Bronchial epithelial cell (primary cell): Measurements from ENCODE around the gene SMIM1. TPM values are rescaled to one million over a fixed set of nuclear protein-coding genes. Genes with fewer than 3 reads are reported as not detected.
"Not testable (repeated sequence)": the region's sequence is repeated elsewhere in the genome, so short reads cannot be mapped to it uniquely, and the experiment has no call there.

Experiments
- DNase-seq: peaks from one replicate; pipeline ENCODE4 v3.0.0-alpha.2; 2010; ENCODE audit warnings: low read depth
- FAIRE-seq: peaks from 2 replicates; lab custom pipeline; 2011; peaks lifted over from hg19 to GRCh38; lab: Jason Lieb, UNC
- H3K27me3 ChIP-seq: 2 replicates; pipeline ENCODE4 v1.5.1; 2011; ENCODE audit warnings: low read length; ENCODE audit not compliant: control insufficient read depth, insufficient read depth
- H3K36me3 ChIP-seq: 2 replicates; pipeline ENCODE4 v1.5.1; 2011; ENCODE audit warnings: low read length; ENCODE audit not compliant: control insufficient read depth, insufficient read depth
- H3K4me3 ChIP-seq: 2 replicates; pipeline ENCODE4 v1.5.1; 2011; ENCODE audit warnings: mild to moderate bottlenecking, low read depth, low read length, control low read depth
- total RNA-seq: library from RNA; depleted of rRNA; stranded (reverse); fragments of >200 nt; gene quantifications from 2 replicates; pipeline ENCODE4 v1.2.1, GENCODE V29; 2014
- TF ChIP-seq, protein P1 (sequence below): IDR thresholded peaks from 2 replicates; pipeline ENCODE4 v1.5.1; 2011; ENCODE audit warnings: mild to moderate bottlenecking, moderate library complexity, low read length, control low read depth, inconsistent platforms; ENCODE audit not compliant: insufficient read depth, severe bottlenecking

The SMIM1 gene
- total RNA-seq, 1 donor from 2014 or later = not detected

GRCh38 chr1:3807769-3808168, 35.2 kb downstream of the SMIM1 start:
- no peaks in the 10 kb centered on the region for H3K36me3 ChIP-seq
- no peak overlapping the region for H3K4me3 ChIP-seq
- FAIRE-seq (no peak), DNase-seq (no peak)
- TF ChIP-seq, protein P1, sequence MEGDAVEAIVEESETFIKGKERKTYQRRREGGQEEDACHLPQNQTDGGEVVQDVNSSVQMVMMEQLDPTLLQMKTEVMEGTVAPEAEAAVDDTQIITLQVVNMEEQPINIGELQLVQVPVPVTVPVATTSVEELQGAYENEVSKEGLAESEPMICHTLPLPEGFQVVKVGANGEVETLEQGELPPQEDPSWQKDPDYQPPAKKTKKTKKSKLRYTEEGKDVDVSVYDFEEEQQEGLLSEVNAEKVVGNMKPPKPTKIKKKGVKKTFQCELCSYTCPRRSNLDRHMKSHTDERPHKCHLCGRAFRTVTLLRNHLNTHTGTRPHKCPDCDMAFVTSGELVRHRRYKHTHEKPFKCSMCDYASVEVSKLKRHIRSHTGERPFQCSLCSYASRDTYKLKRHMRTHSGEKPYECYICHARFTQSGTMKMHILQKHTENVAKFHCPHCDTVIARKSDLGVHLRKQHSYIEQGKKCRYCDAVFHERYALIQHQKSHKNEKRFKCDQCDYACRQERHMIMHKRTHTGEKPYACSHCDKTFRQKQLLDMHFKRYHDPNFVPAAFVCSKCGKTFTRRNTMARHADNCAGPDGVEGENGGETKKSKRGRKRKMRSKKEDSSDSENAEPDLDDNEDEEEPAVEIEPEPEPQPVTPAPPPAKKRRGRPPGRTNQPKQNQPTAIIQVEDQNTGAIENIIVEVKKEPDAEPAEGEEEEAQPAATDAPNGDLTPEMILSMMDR = no peak
- no peaks in the 10 kb centered on the region for H3K27me3 ChIP-seq

GRCh38 chr1:3809680-3810079, 37.1 kb downstream of the SMIM1 start:
- Histone ChIP-seq H3K36me3 (no peaks in the 10 kb centered on the region), H3K4me3 (no peak overlapping the region), H3K27me3 (no peaks in the 10 kb centered on the region)
- TF ChIP-seq, protein P1 = no peak
- FAIRE-seq (no peak), DNase-seq (peak; percentile 57)

GRCh38 chr1:3810149-3810761, 37.7 kb downstream of the SMIM1 start:
- FAIRE-seq, H3K27me3 ChIP-seq: not testable (repeated sequence)
- DNase-seq = peak; percentile 40

DNA sequence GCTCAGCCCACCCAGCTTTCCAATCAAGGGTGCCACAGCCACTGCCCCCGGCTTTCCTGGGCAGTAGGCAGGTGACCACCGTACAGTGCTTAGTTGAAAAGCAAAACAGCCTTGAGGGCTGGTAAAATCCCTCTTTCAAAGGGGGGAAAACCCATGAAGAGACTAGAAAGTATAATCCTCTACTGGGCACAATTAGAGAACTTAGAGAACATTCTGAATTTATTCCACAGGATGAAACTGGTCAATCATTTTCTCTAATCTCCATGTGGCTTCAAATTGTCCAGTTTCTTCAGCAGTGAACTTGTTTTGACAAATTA, 39.0 kb downstream of the SMIM1 start:
- Histone ChIP-seq H3K4me3 (no peak overlapping the region), H3K36me3 (peaks cover 10% of the 10 kb centered on the region), H3K27me3 (no peaks in the 10 kb centered on the region)
- TF ChIP-seq, protein P1 = no peak
- FAIRE-seq (no peak), DNase-seq (no peak)

More at GRCh38 chr1:3810149-3810761, 37.7 kb downstream of the SMIM1 start:
- not testable (repeated sequence) for H3K4me3 ChIP-seq, H3K36me3 ChIP-seq

DNA sequence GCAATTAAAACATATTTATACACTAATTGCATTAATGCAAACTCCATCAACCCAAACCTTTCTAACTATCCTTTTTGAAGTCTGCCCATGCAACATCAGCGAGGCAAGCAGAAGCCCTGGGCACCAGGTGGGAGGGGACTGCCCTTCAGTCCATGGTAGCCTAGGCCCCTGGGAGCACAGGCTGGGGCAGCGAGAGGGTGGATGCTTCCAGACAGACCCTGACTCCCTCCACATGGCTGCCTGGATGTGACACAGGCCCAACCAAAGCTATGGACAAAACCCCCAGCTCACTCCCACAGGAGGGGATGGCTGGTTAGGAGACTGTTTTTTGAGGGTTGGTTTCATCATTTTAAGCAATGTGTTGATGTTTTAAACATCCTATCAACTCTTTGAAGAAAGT, 41.5 kb downstream of the SMIM1 start:
- DNase-seq (no peak), FAIRE-seq (no peak)
- peaks cover 10% of the 10 kb centered on the region for H3K36me3 ChIP-seq
- no peak overlapping the region for H3K4me3 ChIP-seq
- TF ChIP-seq, protein P1 = no peak
- H3K27me3 ChIP-seq = no peaks in the 10 kb centered on the region

- FAIRE-seq = peak; percentile 18
- Histone ChIP-seq H3K4me3 (no peak overlapping the region), H3K27me3 (no peaks in the 10 kb centered on the region), H3K36me3 (peaks cover 12% of the 10 kb centered on the region)
- TF ChIP-seq, protein P1 = no peak
- no peak for DNase-seq
Observed at GRCh38 chr1:3814771-3815561, 42.4 kb downstream of the SMIM1 start.
